GM19452 (cell line): ENCODE data around the gene SH2D3C.

Experiments used
- ATAC-seq: cut with Tn5 transposase; IDR thresholded peaks from one replicate; pipeline ENCODE4 v1.9.1; 2021; ENCODE audit not compliant: unreplicated experiment

The SH2D3C gene

GRCh38 chr9:127778280-127779135, at the start of gene SH2D3C:
SH2D3C (minus strand) TSS chr9:127778666; CDS start chr9:127778627, 39 bp downstream.
- ATAC-seq = peak; percentile 34

GRCh38 chr9:127826253-127826913, 47.9 kb upstream of the SH2D3C start:
- ATAC-seq = no peak

GRCh38 chr9:127825319-127826051, 47.0 kb upstream of the SH2D3C start:
- ATAC-seq = no peak

GRCh38 chr9:127822108-127822507, 43.6 kb upstream of the SH2D3C start:
- no peak for ATAC-seq

GRCh38 chr9:127818574-127818973, 40.1 kb upstream of the SH2D3C start:
- no peak for ATAC-seq

GRCh38 chr9:127817881-127818434, 39.5 kb upstream of the SH2D3C start:
- no peak for ATAC-seq

GRCh38 chr9:127816728-127817127, 38.3 kb upstream of the SH2D3C start:
- ATAC-seq = no peak

- ATAC-seq = no peak
Observed at GRCh38 chr9:127816362-127816725, 37.9 kb upstream of the SH2D3C start.

GRCh38 chr9:127815512-127816361, 37.3 kb upstream of the SH2D3C start:
- no peak for ATAC-seq

GRCh38 chr9:127814619-127815511, 36.4 kb upstream of the SH2D3C start:
- ATAC-seq = no peak

GRCh38 chr9:127813686-127814226, 35.3 kb upstream of the SH2D3C start:
- ATAC-seq = no peak

GRCh38 chr9:127812936-127813675, 34.6 kb upstream of the SH2D3C start:
- ATAC-seq = no peak

GRCh38 chr9:127812011-127812410, 33.5 kb upstream of the SH2D3C start:
- ATAC-seq = no peak

GRCh38 chr9:127810378-127811187, 32.1 kb upstream of the SH2D3C start:
- ATAC-seq = no peak

- ATAC-seq = no peak
Observed at GRCh38 chr9:127809540-127810377, 31.3 kb upstream of the SH2D3C start.

GRCh38 chr9:127809002-127809539, 30.6 kb upstream of the SH2D3C start:
- no peak for ATAC-seq
